Upper lobe of left lung (tissue), 6 donors: ENCODE data around the gene DLG2. TPM values are rescaled to one million over a fixed set of nuclear protein-coding genes. Genes with fewer than 3 reads are reported as not detected.

Experiments
- ATAC-seq, 2 donors: fragments of 200-7000 bp; cut with Tn5 transposase; one replicate each; pipeline ENCODE4 v1.9.1; 2022; ENCODE audit warnings: mild to moderate bottlenecking in 2 of 2, moderate library complexity in 2 of 2; ENCODE audit not compliant: low FRiP score in 2 of 2
- DNase-seq, 2 donors: peaks; one replicate each; pipeline ENCODE4 v3.0.0-alpha.2; 2019 to 2020
- H3K27ac ChIP-seq, 4 donors: fragments of 200-600 bp; sonication (generic); one replicate each; pipeline ENCODE4 v1.5.1; 2016 to 2019
- H3K27me3 ChIP-seq, 4 donors: fragments of 200-600 bp; sonication (generic); one replicate each; pipeline ENCODE4 v1.5.1; 2017 to 2019
- H3K36me3 ChIP-seq, 4 donors: fragments of 200-600 bp; sonication (generic); one replicate each; pipeline ENCODE4 v1.5.1; 2016 to 2019
- H3K4me1 ChIP-seq, 4 donors: fragments of 200-600 bp; sonication (generic); one replicate each; pipeline ENCODE4 v1.5.1; 2018 to 2019
- H3K4me3 ChIP-seq, 4 donors: fragments of 200-600 bp; sonication (generic); one replicate each; pipeline ENCODE4 v1.5.1; 2017 to 2019; ENCODE audit warnings: mild to moderate bottlenecking in 2 of 4, moderate library complexity in 1 of 4
- H3K9me3 ChIP-seq, 4 donors: fragments of 200-600 bp; sonication (generic); one replicate each; pipeline ENCODE4 v1.5.1; 2018 to 2019
- CTCF ChIP-seq, 6 experiments: fragments of 450-650 bp in 4 of 6; fragments of 200-600 bp in 2 of 6; sonication (generic) in 2 of 6; IDR thresholded peaks; one replicate each; pipeline ENCODE4 v1.5.1; 2016 to 2019; ENCODE audit warnings: antibody characterized with exemption in 6 of 6
- EP300 ChIP-seq, 4 donors: sonication (generic); formaldehyde crosslinking; IDR thresholded peaks; one replicate each; pipeline ENCODE4 v1.5.1; 2017; ENCODE audit warnings: antibody characterized with exemption in 4 of 4, control low read depth in 2 of 4
- POLR2A ChIP-seq, 4 donors: fragments of 450-650 bp; IDR thresholded peaks; one replicate each; pipeline ENCODE4 v1.5.1; 2016 to 2017; ENCODE audit warnings: antibody characterized with exemption in 4 of 4, mild to moderate bottlenecking in 2 of 4
- POLR2AphosphoS5 ChIP-seq, 2 donors: sonication (generic); formaldehyde crosslinking; IDR thresholded peaks; one replicate each; pipeline ENCODE4 v1.5.1; 2017; ENCODE audit warnings: antibody characterized with exemption in 2 of 2
- WGBS, 2 donors: methylation state at CpG; one replicate each; pipeline ENCODE4 v1.1.5; 2017 to 2018; 5-methylcytosine and 5-hydroxymethylcytosine counted together
- total RNA-seq, 6 donors: library from RNA; depleted of rRNA in 4 of 6; stranded (reverse); fragments of >200 nt in 4 of 6; gene quantifications; one replicate each; pipeline versions ENCODE4 v1.1.0 to v1.2.1, GENCODE V29; 2016 to 2021
- donor health status: DM: no; HTN: no; CAD: no; lungs with moderate emphysema.
- donor health status: DM: no; HTN: yes; CAD: no; lungs with severe emphysema.

The DLG2 gene
- total RNA-seq, 6 donors from 2014 or later = 3.4 to 37.7 (median 9.1) TPM

GRCh38 chr11:84724256-84724655 is 902.9 kb downstream of the DLG2 start:
- H3K27ac ChIP-seq = no peak overlapping the region
- DNase-seq (no peak), ATAC-seq (no peak)
- 79 to 83% methylated on average over 1 of the region's 1 CpG for WGBS, 2 donors
- TF ChIP-seq POLR2AphosphoS5 (IDR thresholded peaks at IDR 0.05) (no peak), CTCF (IDR thresholded peaks at IDR 0.05) (no peak), POLR2A (IDR thresholded peaks at IDR 0.05) (no peak), EP300 (IDR thresholded peaks at IDR 0.05) (no peak)
- no peaks in the 10 kb centered on the region for H3K36me3 ChIP-seq
- H3K4me1 ChIP-seq = peaks cover 0 to 14% (median 3%) of the 10 kb centered on the region in 4 donors
- H3K4me3 ChIP-seq = no peak overlapping the region
- H3K9me3 ChIP-seq = no peaks in the 10 kb centered on the region
- no peaks in the 10 kb centered on the region for H3K27me3 ChIP-seq

- ATAC-seq = no peak
- DNase-seq = no peak
- peaks cover 0 to 14% (median 3%) of the 10 kb centered on the region in 4 donors for H3K4me1 ChIP-seq
- WGBS, 2 donors = 71 to 74% methylated on average over 3 of the region's 3 CpGs
- H3K9me3 ChIP-seq = no peaks in the 10 kb centered on the region
- no peak overlapping the region for H3K4me3 ChIP-seq
- no peak for TF ChIP-seq EP300 (IDR thresholded peaks at IDR 0.05)
- TF ChIP-seq POLR2AphosphoS5 (IDR thresholded peaks at IDR 0.05) = no peak
- TF ChIP-seq CTCF (IDR thresholded peaks at IDR 0.05) = no peak
- no peak for TF ChIP-seq POLR2A (IDR thresholded peaks at IDR 0.05)
- no peak overlapping the region for H3K27ac ChIP-seq
- H3K36me3 ChIP-seq = no peaks in the 10 kb centered on the region
- no peaks in the 10 kb centered on the region for H3K27me3 ChIP-seq
Measured at GRCh38 chr11:84722583-84723108, 904.5 kb downstream of the DLG2 start.

GRCh38 chr11:84721561-84721961 is 905.6 kb downstream of the DLG2 start:
- TF ChIP-seq POLR2A (IDR thresholded peaks at IDR 0.05) (no peak), CTCF (IDR thresholded peaks at IDR 0.05) (no peak), EP300 (IDR thresholded peaks at IDR 0.05) (no peak), POLR2AphosphoS5 (IDR thresholded peaks at IDR 0.05) (no peak)
- 17 to 21% methylated on average over 1 of the region's 1 CpG for WGBS, 2 donors
- no peak for ATAC-seq
- peaks cover 0 to 14% (median 3%) of the 10 kb centered on the region in 4 donors for H3K4me1 ChIP-seq
- no peaks in the 10 kb centered on the region for H3K27me3 ChIP-seq
- no peak for DNase-seq
- no peaks in the 10 kb centered on the region for H3K9me3 ChIP-seq
- no peaks in the 10 kb centered on the region for H3K36me3 ChIP-seq
- H3K27ac ChIP-seq = no peak overlapping the region
- H3K4me3 ChIP-seq = no peak overlapping the region

- no peaks in the 10 kb centered on the region for H3K9me3 ChIP-seq
- WGBS, 2 donors = 1 to 2% methylated on average over 9 to 25 of the region's 29 CpGs
- TF ChIP-seq CTCF (IDR thresholded peaks at IDR 0.05) = no peak
- no peak for TF ChIP-seq EP300 (IDR thresholded peaks at IDR 0.05)
- TF ChIP-seq POLR2AphosphoS5 (IDR thresholded peaks at IDR 0.05) = no peak
- TF ChIP-seq POLR2A (IDR thresholded peaks at IDR 0.05) = no peak
- H3K4me3 ChIP-seq = peak overlapping the region; percentile 37 to 55 (median 48)
- H3K27ac ChIP-seq = no peak overlapping the region
- H3K27me3 ChIP-seq = no peaks in the 10 kb centered on the region
- H3K36me3 ChIP-seq = no peaks in the 10 kb centered on the region
- ATAC-seq = peak; percentile 49 to 75
- DNase-seq = peak; percentile 31 to 79
- H3K4me1 ChIP-seq = peaks cover 0 to 14% (median 3%) of the 10 kb centered on the region in 4 donors
Measured at GRCh38 chr11:84720706-84721402, 906.3 kb downstream of the DLG2 start.
